GM12801 (cell line): ENCODE results near the gene PRUNE2.

Experiments used
- CTCF ChIP-seq: IDR thresholded peaks from one replicate; pipeline ENCODE4 v1.5.1; 2011; ENCODE audit warnings: control low read depth; ENCODE audit not compliant: insufficient read length; ENCODE audit errors: extremely low read depth

Gene PRUNE2

GRCh38 chr9:76897804-76898525 lies 7.9 kb downstream of the PRUNE2 start:
- TF ChIP-seq CTCF: no peak

GRCh38 chr9:76896035-76896434 lies 9.9 kb downstream of the PRUNE2 start:
- TF ChIP-seq CTCF: no peak

- no peak for TF ChIP-seq CTCF
Measured at GRCh38 chr9:76895186-76895585, 10.7 kb downstream of the PRUNE2 start.

GRCh38 chr9:76894198-76894597 lies 11.7 kb downstream of the PRUNE2 start:
- no peak for TF ChIP-seq CTCF

- no peak for TF ChIP-seq CTCF
Measured at GRCh38 chr9:76893395-76893932, 12.4 kb downstream of the PRUNE2 start.

GRCh38 chr9:76891874-76892273 lies 14.0 kb downstream of the PRUNE2 start:
- no peak for TF ChIP-seq CTCF

- TF ChIP-seq CTCF: no peak
Measured at GRCh38 chr9:76891279-76891678, 14.6 kb downstream of the PRUNE2 start.

GRCh38 chr9:76887951-76888350 lies 18.0 kb downstream of the PRUNE2 start:
- no peak for TF ChIP-seq CTCF
